ENCODE results near the gene SLC39A11. TPM values are rescaled to one million over a fixed set of nuclear protein-coding genes. Genes with fewer than 3 reads are reported as not detected.

The SLC39A11 gene
- total RNA-seq, 1 donor from 2014 or later = 16.3 TPM

- Mint-ChIP-seq H3K9me3 (ENCODE audit: unreplicated experiment) (peaks cover 6% of the 10 kb centered on the region), H3K4me1 (ENCODE audit: low read depth, unreplicated experiment) (peaks cover 6% of the 10 kb centered on the region), H3K36me3 (ENCODE audit: unreplicated experiment) (peaks cover 8% of the 10 kb centered on the region), H3K27ac (ENCODE audit: unreplicated experiment) (no peak overlapping the region), H3K27me3 (ENCODE audit: unreplicated experiment) (peaks cover 5% of the 10 kb centered on the region), H3K4me3 (ENCODE audit: unreplicated experiment) (peak overlapping the region; percentile 20)
- no peak for DNase-seq
- TF ChIP-seq CTCF (IDR thresholded peaks at IDR 0.05; ENCODE audit: partially characterized antibody, unreplicated experiment) = no peak
These were observed 1.9 kb downstream of the SLC39A11 start for GRCh38 chr17:73090396-73091202.

- peaks cover 3% of the 10 kb centered on the region for H3K9me3 Mint-ChIP-seq (ENCODE audit: unreplicated experiment)
- peaks cover 6% of the 10 kb centered on the region for H3K4me1 Mint-ChIP-seq (ENCODE audit: low read depth, unreplicated experiment)
- no peak for DNase-seq
- no peak overlapping the region for H3K4me3 Mint-ChIP-seq (ENCODE audit: unreplicated experiment)
- H3K27me3 Mint-ChIP-seq (ENCODE audit: unreplicated experiment) = peaks cover 2% of the 10 kb centered on the region
- peaks cover 3% of the 10 kb centered on the region for H3K36me3 Mint-ChIP-seq (ENCODE audit: unreplicated experiment)
- TF ChIP-seq CTCF (IDR thresholded peaks at IDR 0.05; ENCODE audit: partially characterized antibody, unreplicated experiment) = no peak
- no peak overlapping the region for H3K27ac Mint-ChIP-seq (ENCODE audit: unreplicated experiment)
These were observed 2.9 kb downstream of the SLC39A11 start for GRCh38 chr17:73089322-73090317.

GRCh38 chr17:73088561-73088960, 3.9 kb downstream of the SLC39A11 start:
- Mint-ChIP-seq H3K9me3 (ENCODE audit: unreplicated experiment) (peaks cover 3% of the 10 kb centered on the region), H3K27me3 (ENCODE audit: unreplicated experiment) (peaks cover 2% of the 10 kb centered on the region), H3K36me3 (ENCODE audit: unreplicated experiment) (peaks cover 7% of the 10 kb centered on the region), H3K27ac (ENCODE audit: unreplicated experiment) (no peak overlapping the region), H3K4me3 (ENCODE audit: unreplicated experiment) (no peak overlapping the region), H3K4me1 (ENCODE audit: low read depth, unreplicated experiment) (peaks cover 6% of the 10 kb centered on the region)
- no peak for DNase-seq
- no peak for TF ChIP-seq CTCF (IDR thresholded peaks at IDR 0.05; ENCODE audit: partially characterized antibody, unreplicated experiment)

GRCh38 chr17:73083432-73083831, 9.1 kb downstream of the SLC39A11 start:
- Mint-ChIP-seq H3K36me3 (ENCODE audit: unreplicated experiment) (peaks cover 27% of the 10 kb centered on the region), H3K4me1 (ENCODE audit: low read depth, unreplicated experiment) (no peaks in the 10 kb centered on the region), H3K27ac (ENCODE audit: unreplicated experiment) (no peak overlapping the region), H3K4me3 (ENCODE audit: unreplicated experiment) (no peak overlapping the region), H3K27me3 (ENCODE audit: unreplicated experiment) (peaks cover 1% of the 10 kb centered on the region), H3K9me3 (ENCODE audit: unreplicated experiment) (no peaks in the 10 kb centered on the region)
- no peak for TF ChIP-seq CTCF (IDR thresholded peaks at IDR 0.05; ENCODE audit: partially characterized antibody, unreplicated experiment)
- no peak for DNase-seq
